GM06990 (cell line): Measurements from ENCODE around the gene GBA3.

Experiments
- DNase-seq: peaks from one replicate; pipeline ENCODE4 v3.0.0-alpha.2; 2011; ENCODE audit not compliant: insufficient read length; ENCODE audit errors: extremely low read depth
- H3K27me3 ChIP-seq: replicated peaks from 2 replicates; pipeline ENCODE4 v1.6.0; 2011; ENCODE audit warnings: low read length; ENCODE audit not compliant: control insufficient read depth, insufficient read depth
- H3K36me3 ChIP-seq: 2 replicates; pipeline ENCODE4 v1.5.1; 2011; ENCODE audit warnings: low read length; ENCODE audit not compliant: control insufficient read depth, insufficient read depth
- H3K4me3 ChIP-seq: replicated peaks from 2 replicates; pipeline ENCODE4 v1.5.1; 2011; ENCODE audit warnings: low read depth, mild to moderate bottlenecking, control low read depth, low read length
- TF ChIP-seq, protein P1 (sequence below): IDR thresholded peaks from 2 replicates; pipeline ENCODE4 v1.5.1; 2011; ENCODE audit warnings: low read length, control low read depth, mild to moderate bottlenecking, inconsistent platforms; ENCODE audit not compliant: insufficient read depth, poor library complexity, severe bottlenecking

Gene GBA3

DNA sequence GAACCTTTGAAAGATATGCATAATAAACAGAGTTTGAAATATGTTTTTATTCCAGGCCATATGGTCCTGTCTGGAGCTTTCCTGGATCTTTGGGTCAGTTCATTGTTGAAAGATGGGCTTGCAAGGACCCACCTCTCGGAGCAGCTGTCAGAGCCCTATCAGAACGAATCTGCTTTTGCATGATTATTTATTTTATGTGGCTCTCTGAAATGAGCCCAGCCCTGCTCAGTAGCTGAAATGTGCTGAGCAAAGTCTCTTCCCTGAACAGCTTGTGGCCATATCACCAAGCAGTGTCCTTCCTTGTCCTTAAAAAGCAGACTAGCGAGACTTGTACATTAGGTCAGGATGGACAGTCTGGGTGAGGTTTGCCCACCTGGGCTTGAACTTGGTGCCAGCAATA lies 110.8 kb downstream of the GBA3 start:
- Histone ChIP-seq H3K27me3 (no peaks in the 10 kb centered on the region), H3K4me3 (no peak overlapping the region), H3K36me3 (no peaks in the 10 kb centered on the region)
- DNase-seq: no peak
- TF ChIP-seq, protein P1, sequence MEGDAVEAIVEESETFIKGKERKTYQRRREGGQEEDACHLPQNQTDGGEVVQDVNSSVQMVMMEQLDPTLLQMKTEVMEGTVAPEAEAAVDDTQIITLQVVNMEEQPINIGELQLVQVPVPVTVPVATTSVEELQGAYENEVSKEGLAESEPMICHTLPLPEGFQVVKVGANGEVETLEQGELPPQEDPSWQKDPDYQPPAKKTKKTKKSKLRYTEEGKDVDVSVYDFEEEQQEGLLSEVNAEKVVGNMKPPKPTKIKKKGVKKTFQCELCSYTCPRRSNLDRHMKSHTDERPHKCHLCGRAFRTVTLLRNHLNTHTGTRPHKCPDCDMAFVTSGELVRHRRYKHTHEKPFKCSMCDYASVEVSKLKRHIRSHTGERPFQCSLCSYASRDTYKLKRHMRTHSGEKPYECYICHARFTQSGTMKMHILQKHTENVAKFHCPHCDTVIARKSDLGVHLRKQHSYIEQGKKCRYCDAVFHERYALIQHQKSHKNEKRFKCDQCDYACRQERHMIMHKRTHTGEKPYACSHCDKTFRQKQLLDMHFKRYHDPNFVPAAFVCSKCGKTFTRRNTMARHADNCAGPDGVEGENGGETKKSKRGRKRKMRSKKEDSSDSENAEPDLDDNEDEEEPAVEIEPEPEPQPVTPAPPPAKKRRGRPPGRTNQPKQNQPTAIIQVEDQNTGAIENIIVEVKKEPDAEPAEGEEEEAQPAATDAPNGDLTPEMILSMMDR: no peak

DNA sequence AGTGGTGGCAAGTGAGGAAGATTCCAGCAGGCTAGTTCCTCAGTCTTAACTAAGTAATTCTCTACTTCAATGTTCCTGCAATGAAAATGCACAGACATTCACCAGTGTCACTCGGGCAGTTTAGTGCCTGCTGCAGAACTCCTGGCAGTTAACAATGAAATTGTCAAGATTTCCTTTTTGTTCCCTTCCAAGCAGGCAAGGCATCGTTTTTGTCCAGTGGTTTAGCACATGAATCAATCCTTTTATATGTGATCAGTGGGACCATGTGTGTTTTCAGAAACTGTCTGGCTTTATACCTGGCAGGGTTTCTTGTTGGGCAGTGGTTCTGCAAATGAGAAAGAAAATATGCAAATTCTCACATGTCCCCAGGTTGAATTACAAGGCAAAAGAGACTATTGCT lies 122.2 kb downstream of the GBA3 start:
- TF ChIP-seq, protein P1: no peak
- H3K4me3 ChIP-seq: no peak overlapping the region
- no peaks in the 10 kb centered on the region for H3K36me3 ChIP-seq
- no peaks in the 10 kb centered on the region for H3K27me3 ChIP-seq
- DNase-seq: no peak

DNA sequence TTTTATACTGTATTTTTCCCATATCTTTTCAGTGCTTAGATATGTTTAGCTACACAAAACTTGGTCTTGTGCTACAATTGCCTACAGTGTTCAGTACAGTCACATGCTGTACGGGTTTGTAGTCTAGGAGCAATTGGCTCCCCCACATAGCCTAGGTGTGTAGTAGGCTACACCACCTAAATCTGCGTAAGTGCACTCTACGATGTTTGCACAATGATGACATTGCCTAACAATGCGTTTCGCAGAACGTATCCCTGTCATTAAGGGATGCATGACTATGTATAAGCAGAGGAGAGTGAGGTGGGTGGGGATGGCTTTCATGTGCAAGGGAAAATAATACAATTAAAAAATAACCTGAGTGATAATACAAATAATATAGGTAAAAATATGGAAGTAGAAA lies 131.4 kb downstream of the GBA3 start:
- Histone ChIP-seq H3K27me3 (no peaks in the 10 kb centered on the region), H3K36me3 (no peaks in the 10 kb centered on the region), H3K4me3 (no peak overlapping the region)
- TF ChIP-seq, protein P1: no peak
- no peak for DNase-seq

DNA sequence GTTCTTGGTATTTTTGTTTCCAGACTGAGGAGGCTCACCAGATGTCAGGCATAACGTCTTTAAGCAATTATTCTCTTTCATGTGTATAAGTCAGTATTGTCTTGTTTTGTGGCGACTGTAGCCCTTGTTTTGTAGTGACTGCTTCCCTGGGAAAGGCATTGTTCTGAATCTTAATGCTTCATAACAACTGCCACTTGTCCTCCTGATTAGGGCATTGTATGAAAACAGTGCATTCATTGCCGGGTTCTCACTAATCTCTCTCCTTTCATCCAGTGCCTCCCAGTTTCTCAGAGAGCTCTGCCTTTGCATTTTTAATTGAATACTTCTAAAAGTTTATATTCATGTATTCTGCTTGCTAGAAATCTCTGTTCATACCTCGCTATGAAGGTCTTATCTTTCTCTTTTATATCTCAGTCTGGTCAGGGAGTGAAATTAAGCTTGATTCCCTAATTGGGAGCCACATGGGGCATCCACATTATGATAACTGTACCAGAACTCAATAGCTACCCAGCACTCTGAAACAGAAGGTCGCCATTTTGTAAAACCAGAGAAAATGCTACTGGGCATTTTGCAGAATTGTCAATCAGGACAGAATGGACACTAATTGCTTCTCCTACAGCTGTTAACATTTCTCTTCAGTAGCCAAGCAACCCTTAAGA lies 149.8 kb downstream of the GBA3 start:
- no peaks in the 10 kb centered on the region for H3K36me3 ChIP-seq
- H3K4me3 ChIP-seq: no peak overlapping the region
- no peak for DNase-seq
- TF ChIP-seq, protein P1: no peak
- no peaks in the 10 kb centered on the region for H3K27me3 ChIP-seq

DNA sequence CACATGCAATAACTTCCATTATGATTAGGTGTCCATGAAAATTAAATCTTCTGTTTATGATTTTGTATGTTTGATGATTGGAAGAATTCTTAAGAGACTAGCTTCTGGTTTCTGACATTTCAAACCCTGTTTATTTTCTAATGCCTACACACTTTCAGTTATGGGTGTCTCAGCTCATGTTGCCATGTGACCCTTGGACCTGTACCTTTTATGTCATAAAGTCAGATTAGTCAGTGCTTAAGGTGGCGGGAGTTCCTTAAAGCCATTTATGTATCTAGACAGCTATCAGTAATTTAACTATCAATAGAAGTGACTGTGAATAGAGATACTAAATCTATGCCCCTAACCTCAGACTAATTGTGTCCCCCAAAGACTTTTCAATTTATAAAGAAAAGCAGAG lies 155.6 kb downstream of the GBA3 start:
- no peak for DNase-seq
- H3K4me3 ChIP-seq: no peak overlapping the region
- no peaks in the 10 kb centered on the region for H3K27me3 ChIP-seq
- H3K36me3 ChIP-seq: no peaks in the 10 kb centered on the region
- TF ChIP-seq, protein P1: no peak

DNA sequence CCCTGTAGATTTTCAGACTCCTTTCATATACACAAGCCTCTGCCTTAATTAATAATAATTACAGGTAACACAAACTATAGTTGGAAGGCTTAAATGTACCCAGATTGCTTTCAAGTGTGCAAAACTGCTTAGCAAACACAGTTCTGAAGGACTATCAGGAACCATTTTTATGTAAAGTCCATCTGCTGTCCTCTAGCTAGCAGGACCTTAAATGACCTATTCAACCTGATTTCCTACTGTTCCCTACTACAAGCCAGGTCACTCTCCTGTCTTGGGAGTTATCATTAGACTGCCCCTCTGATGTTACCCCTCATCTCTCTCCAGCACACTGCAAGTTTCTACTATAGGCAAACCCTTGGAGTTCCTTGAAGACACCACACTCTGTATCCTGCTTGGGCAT lies 157.3 kb downstream of the GBA3 start:
- no peak for DNase-seq
- no peak overlapping the region for H3K4me3 ChIP-seq
- no peaks in the 10 kb centered on the region for H3K27me3 ChIP-seq
- no peaks in the 10 kb centered on the region for H3K36me3 ChIP-seq
- TF ChIP-seq, protein P1: no peak
